Psoas muscle (tissue), 8 donors: Measurements from ENCODE around the gene SYT4. TPM values are rescaled to one million over a fixed set of nuclear protein-coding genes. Genes with fewer than 3 reads are reported as not detected.

Experiments
- ATAC-seq, 4 donors: fragments of 200-7000 bp; cut with Tn5 transposase; one replicate each; pipeline ENCODE4 v1.9.1; 2020; ENCODE audit warnings: moderate library complexity in 3 of 4, mild to moderate bottlenecking in 2 of 4
- DNase-seq, 2 donors: peaks; one replicate each; pipeline ENCODE4 v3.0.0-alpha.2; 2020
- H3K27ac ChIP-seq: fragments of 200-600 bp; one replicate; pipeline ENCODE4 v1.8.0; 2022
- H3K27me3 ChIP-seq, 3 donors: fragments of 200-600 bp in 1 of 3; one replicate each; pipeline versions ENCODE4 v1.6.1 to v1.8.0; 2013 to 2022; ENCODE audit warnings: low read length in 2 of 3, mild to moderate bottlenecking in 2 of 3, moderate library complexity in 1 of 3; ENCODE audit not compliant: insufficient read depth in 3 of 3
- H3K36me3 ChIP-seq, 2 donors: fragments of 200-600 bp in 1 of 2; one replicate each; pipeline versions ENCODE4 v1.6.1 to v1.8.0; 2013 to 2022; ENCODE audit warnings: low read depth in 1 of 2, mild to moderate bottlenecking in 1 of 2, moderate library complexity in 1 of 2; ENCODE audit not compliant: insufficient read depth in 1 of 2
- H3K4me1 ChIP-seq: fragments of 200-600 bp; one replicate; pipeline ENCODE4 v1.8.0; 2022
- H3K4me3 ChIP-seq: fragments of 200-600 bp; one replicate; pipeline ENCODE4 v1.8.0; 2022; ENCODE audit warnings: mild to moderate bottlenecking
- H3K9me3 ChIP-seq: fragments of 200-600 bp; one replicate; pipeline ENCODE4 v1.8.0; 2022
- CTCF ChIP-seq: fragments of 200-600 bp; IDR thresholded peaks from one replicate; pipeline ENCODE4 v1.8.0; 2022; ENCODE audit warnings: antibody characterized with exemption
- WGBS, 3 donors: extraction: QIAGEN DNeasy Blood & Tissue Kit; methylation state at CpG; one replicate each; pipeline versions ENCODE4 v1.1.6 to v1.1.7; 2013; 5-methylcytosine and 5-hydroxymethylcytosine counted together
- intact Hi-C, 2 donors: fragments of 100-400 bp; cut with DNase I; formaldehyde crosslinking; loops; one replicate each; pipeline versions ENCODE4 v1.11.0 to v1.14.2; 2022
- polyA plus RNA-seq, 3 donors: library from polyadenylated mRNA; stranded (reverse); fragments of 200-250 nt; gene quantifications; one replicate each; pipeline ENCODE4 v1.2.3, GENCODE V29; 2013
- total RNA-seq, 4 donors: library from RNA; stranded (reverse); fragmentation: NEBNext Ultra II Directional in 2 of 4; extraction: Animal tissue kit (Norgen Biotek cat#: 25700) in 2 of 4; gene quantifications; one replicate each; pipeline versions ENCODE4 v1.2.1 to v1.2.4, GENCODE V29; 2021 to 2023
- donor health status: healthy with polysubstance abuse.
- donor health status: DM: no; HTN: no; CAD: no; lungs with moderate emphysema.
- donor health status: Bipolar disorder and iron deficiency.
- donor health status: healthy.
- donor health status: DM: yes; HTN: yes; CAD: no.
- donor health status: DM: no; HTN: no; CAD: no.
- donor health status: DM: no; HTN: no; CAD: no.
- donor health status: DM: yes; HTN: yes; CAD: no.

The SYT4 gene
- total and polyA plus RNA-seq, 7 donors, result 0.05 TPM; not detected in 6

DNA sequence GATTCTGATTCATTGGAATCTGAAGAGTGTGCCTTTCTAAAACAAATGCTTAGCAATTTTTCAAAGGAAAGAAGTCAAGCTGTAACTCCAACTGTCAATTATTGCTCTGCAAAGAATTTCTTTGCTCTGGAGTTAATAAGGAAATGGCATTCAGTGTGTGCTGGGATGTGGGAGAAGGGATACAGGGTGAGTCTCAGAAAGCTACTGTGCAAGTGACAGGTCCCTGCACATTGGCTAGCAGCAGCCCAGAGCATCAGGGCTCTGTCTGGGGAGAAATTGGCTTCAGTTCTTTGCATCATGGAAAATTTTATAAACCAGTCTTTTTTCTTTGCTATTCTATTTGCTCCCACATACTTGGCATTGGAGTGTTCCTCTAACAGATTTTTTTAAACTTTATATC lies 1.1 kb upstream of the SYT4 start:
- Histone ChIP-seq H3K4me3 (no peak overlapping the region), H3K9me3 (no peaks in the 10 kb centered on the region), H3K27me3 (no peaks in the 10 kb centered on the region), H3K4me1 (no peaks in the 10 kb centered on the region), H3K36me3 (no peaks in the 10 kb centered on the region), H3K27ac (no peak overlapping the region)
- DNase-seq, result no peak
- no peak for TF ChIP-seq CTCF
- intact Hi-C loops, result loop anchor here (10.0 kb wide), 2 partner anchors 684 to 1164 kb away; no protein-coding TSS in a partner anchor
- ATAC-seq, result no peak

DNA sequence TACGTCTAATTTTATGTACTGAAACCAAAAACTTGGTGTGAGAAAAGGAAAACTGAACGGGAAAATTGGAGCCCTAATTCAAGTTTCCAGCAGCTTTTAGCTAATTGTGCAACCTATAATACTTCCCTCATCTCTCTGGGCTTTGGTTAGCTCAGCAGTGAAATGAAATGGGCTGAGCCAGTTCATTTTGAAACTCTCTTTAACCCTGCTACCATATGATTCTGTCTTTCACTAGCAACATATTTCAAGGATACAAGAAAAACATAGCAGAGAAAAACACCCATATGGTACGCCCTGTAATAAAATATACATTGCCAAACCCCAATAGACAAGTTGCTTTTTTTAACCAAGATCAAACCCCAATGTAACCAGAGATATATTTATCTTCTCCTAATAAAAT lies 799 bp downstream of the SYT4 start:
- intact Hi-C loops, result loop anchor here (10.0 kb wide), 2 partner anchors 682 to 1162 kb away; no protein-coding TSS in a partner anchor
- no peak for ATAC-seq
- TF ChIP-seq CTCF, result no peak

DNA sequence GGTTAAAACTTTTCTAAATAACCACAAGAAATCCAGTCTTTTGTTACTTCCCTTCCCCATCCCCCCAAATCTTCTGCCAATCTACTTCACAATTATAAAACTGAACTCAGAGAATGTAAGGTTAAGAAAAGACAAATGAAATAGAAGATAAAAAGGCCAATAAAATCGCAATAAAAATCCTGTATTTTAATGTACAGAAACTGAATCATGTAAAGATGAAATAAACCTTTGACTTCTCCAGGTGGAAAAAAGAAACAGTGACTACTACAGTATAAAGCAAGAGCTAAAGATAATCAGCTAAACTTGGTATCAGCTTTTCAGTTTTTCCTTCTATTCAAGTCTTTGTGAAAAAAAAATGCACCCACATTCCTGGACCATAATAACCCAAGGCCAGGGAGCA lies 1.7 kb downstream of the SYT4 start:
- Histone ChIP-seq H3K27ac (no peak overlapping the region), H3K4me1 (no peaks in the 10 kb centered on the region), H3K27me3 (no peaks in the 10 kb centered on the region), H3K4me3 (no peak overlapping the region), H3K9me3 (no peaks in the 10 kb centered on the region), H3K36me3 (no peaks in the 10 kb centered on the region)
- 79 to 87% (median 85%) methylated on average over 1 of the region's 1 CpG for WGBS, 3 donors
- intact Hi-C loops, result loop anchor here (10.0 kb wide), 2 partner anchors 681 to 1161 kb away; no protein-coding TSS in a partner anchor
- TF ChIP-seq CTCF, result no peak
- ATAC-seq, result no peak
- DNase-seq, result no peak

More for the DNA sequence above, 799 bp downstream of the SYT4 start:
- H3K9me3 ChIP-seq, result no peaks in the 10 kb centered on the region
- no peak for DNase-seq
- 68 to 72% (median 72%) methylated on average over 3 of the region's 3 CpGs for WGBS, 3 donors
- no peak overlapping the region for H3K27ac ChIP-seq
- H3K4me3 ChIP-seq, result no peak overlapping the region
- no peaks in the 10 kb centered on the region for H3K4me1 ChIP-seq
- no peaks in the 10 kb centered on the region for H3K27me3 ChIP-seq
- no peaks in the 10 kb centered on the region for H3K36me3 ChIP-seq

GRCh38 chr18:43274526-43274925 lies 2.8 kb downstream of the SYT4 start:
- TF ChIP-seq CTCF, result no peak
- ATAC-seq (no peak), DNase-seq (no peak)
- Histone ChIP-seq H3K9me3 (no peaks in the 10 kb centered on the region), H3K4me3 (no peak overlapping the region), H3K27me3 (no peaks in the 10 kb centered on the region), H3K27ac (no peak overlapping the region), H3K4me1 (no peaks in the 10 kb centered on the region), H3K36me3 (no peaks in the 10 kb centered on the region)
- intact Hi-C loops, result loop anchor here (5.0 to 10.0 kb wide), 3 partner anchors 680 to 1162 kb away; no protein-coding TSS in a partner anchor
- 47 to 69% (median 56%) methylated on average over 1 of the region's 1 CpG for WGBS, 3 donors
